HCT116 (cell line): ENCODE measurements around the gene FAM20C. TPM values are rescaled to one million over a fixed set of nuclear protein-coding genes. Genes with fewer than 3 reads are reported as not detected.

ENCODE experiments used
- ATAC-seq: fragments of 200-7000 bp; cut with Tn5 transposase; 2 replicates; pipeline ENCODE4 v1.9.1; 2020; ENCODE audit warnings: mild to moderate bottlenecking, moderate library complexity
- BruUV-seq: library from RNA; stranded (reverse); fragments of 400-500 nt; replicated peaks from 2 replicates; lab custom pipeline; 2021; lab: Mats Ljungman, UMichigan
- CTCF ChIA-PET: fragments of 300-600 bp; sonication (Branson Sonifier 250); formaldehyde crosslinking; loops from one replicate; lab custom pipeline; 2021; ENCODE audit warnings: antibody characterized with exemption; lab: Charles Lee
- POLR2A ChIA-PET: fragments of 300-600, 350-600 bp; sonication (Branson Sonifier 250); formaldehyde crosslinking; loops from one replicate; lab custom pipeline; 2021; ENCODE audit warnings: antibody characterized with exemption; lab: Charles Lee
- RAD21 ChIA-PET, 2 experiments: fragments of 300-600 bp; sonication (Branson Sonifier 250); formaldehyde crosslinking; loops; one replicate each; lab custom pipeline; 2023; ENCODE audit warnings: low total read pairs in 2 of 2; ENCODE audit not compliant: uncharacterized antibody in 2 of 2, unreplicated experiment in 2 of 2, low non-redundant PET in 1 of 2; lab: Charles Lee
- DNase-seq: peaks from one replicate; pipeline ENCODE4 v3.0.0-alpha.2; 2010; ENCODE audit warnings: low read depth, low spot score
- H2AFZ ChIP-seq: fragments of 200-600 bp; shearing (Covaris generic), sonication (generic); 2 replicates; pipeline ENCODE4 v1.6.1; 2017; ENCODE audit warnings: low read depth, mixed run types, mixed read lengths, antibody characterized with exemption, low read length; ENCODE audit not compliant: poor library complexity, severe bottlenecking
- H3K27ac ChIP-seq: 2 replicates; pipeline ENCODE4 v1.5.1; 2012; ENCODE audit warnings: low read depth, low read length
- H3K27me3 ChIP-seq: fragments of 200-600 bp; sonication (generic); 2 replicates; pipeline ENCODE4 v1.6.1; 2016; ENCODE audit warnings: mixed run types, low read length, mixed read lengths; ENCODE audit not compliant: insufficient read depth
- H3K36me3 ChIP-seq, 2 experiments: fragments of 200-500 bp in 1 of 2; fragments of 200-600 bp in 1 of 2; sonication (Bioruptor generic) in 1 of 2; sonication (generic) in 1 of 2; 2 replicates each; pipeline versions ENCODE4 v1.5.1 to v1.6.1; 2014 to 2016; ENCODE audit warnings: low read length in 2 of 2, inconsistent platforms in 1 of 2, mixed read lengths in 1 of 2, mixed run types in 1 of 2; ENCODE audit not compliant: insufficient read depth in 2 of 2, control insufficient read depth in 1 of 2
- H3K4me1 ChIP-seq, 2 experiments: fragments of 200-600 bp in 1 of 2; sonication (generic) in 1 of 2; 2 replicates each; pipeline versions ENCODE4 v1.5.1 to v1.6.1; 2012 to 2017; ENCODE audit warnings: low read length in 2 of 2, inconsistent platforms in 1 of 2, mild to moderate bottlenecking in 1 of 2, mixed read lengths in 1 of 2, mixed run types in 1 of 2, moderate library complexity in 1 of 2; ENCODE audit not compliant: insufficient read depth in 2 of 2, control insufficient read depth in 1 of 2
- H3K4me2 ChIP-seq: fragments of 200-600 bp; sonication (generic); 2 replicates; pipeline ENCODE4 v1.6.1; 2017; ENCODE audit warnings: mixed run types, low read length, mixed read lengths
- H3K4me3 ChIP-seq, 2 experiments: fragments of 200-600 bp in 1 of 2; sonication (generic) in 1 of 2; replicated peaks in 1 of 2; 2 replicates each; pipeline ENCODE4 v1.5.1; 2011 to 2016; ENCODE audit warnings: low read length in 2 of 2, control low read depth in 1 of 2, low read depth in 1 of 2, mild to moderate bottlenecking in 1 of 2, mixed read lengths in 1 of 2, mixed run types in 1 of 2
- H3K79me2 ChIP-seq: fragments of 200-600 bp; sonication (generic); 2 replicates; pipeline ENCODE4 v1.6.1; 2017; ENCODE audit warnings: mild to moderate bottlenecking, mixed run types, low read length, moderate library complexity, mixed read lengths; ENCODE audit not compliant: insufficient read depth
- H3K9ac ChIP-seq: fragments of 200-600 bp; sonication (generic); 2 replicates; pipeline ENCODE4 v1.6.1; 2016; ENCODE audit warnings: low read length, mixed read lengths
- H3K9me2 ChIP-seq: fragments of 200-600 bp; sonication (generic), shearing (Covaris generic); 2 replicates; pipeline ENCODE4 v1.6.1; 2017; ENCODE audit warnings: mixed run types, mild to moderate bottlenecking, moderate library complexity; ENCODE audit not compliant: insufficient read depth
- H3K9me3 ChIP-seq, 2 experiments: fragments of 200-500 bp in 1 of 2; fragments of 200-600 bp in 1 of 2; sonication (Bioruptor generic) in 1 of 2; sonication (generic) in 1 of 2; 2 replicates each; pipeline ENCODE4 v1.6.1; 2014 to 2017; ENCODE audit warnings: low read length in 2 of 2, mixed read lengths in 2 of 2, inconsistent platforms in 1 of 2, low read depth in 1 of 2, mild to moderate bottlenecking in 1 of 2, mixed run types in 1 of 2, moderate library complexity in 1 of 2; ENCODE audit not compliant: control insufficient read depth in 1 of 2, insufficient read depth in 1 of 2
- H4K20me1 ChIP-seq: fragments of 200-600 bp; sonication (generic), shearing (Covaris generic); 2 replicates; pipeline ENCODE4 v1.6.1; 2017; ENCODE audit warnings: mixed run types, mild to moderate bottlenecking, moderate library complexity; ENCODE audit not compliant: insufficient read depth
- ATF3 ChIP-seq: IDR thresholded peaks from 2 replicates; pipeline ENCODE4 v1.6.1; 2012
- CEBPB ChIP-seq: IDR thresholded peaks from 2 replicates; pipeline ENCODE4 v1.6.1; 2012; ENCODE audit warnings: low read depth
- CTCF ChIP-seq, 3 experiments: fragments of 200-600 bp in 1 of 3; sonication (generic) in 1 of 3; IDR thresholded peaks in 2 of 3; conservative IDR thresholded peaks in 1 of 3; 2 replicates each; pipeline ENCODE4 v1.5.1; 2012 to 2017; ENCODE audit warnings: low read depth in 2 of 3, low read length in 2 of 3, antibody characterized with exemption in 1 of 3, borderline replicate concordance in 1 of 3, control low read depth in 1 of 3, mild to moderate bottlenecking in 1 of 3, mixed read lengths in 1 of 3, mixed run types in 1 of 3, moderate library complexity in 1 of 3; ENCODE audit not compliant: insufficient read depth in 1 of 3
- ELF1 ChIP-seq: IDR thresholded peaks from 2 replicates; pipeline ENCODE4 v1.6.1; 2012; ENCODE audit warnings: low read depth, borderline replicate concordance
- EZH2phosphoT487 ChIP-seq: fragments of 200-600 bp; IDR thresholded peaks from 2 replicates; pipeline ENCODE4 v1.6.1; 2018; ENCODE audit warnings: antibody characterized with exemption, borderline replicate concordance
- FOSL1 ChIP-seq: IDR thresholded peaks from 2 replicates; pipeline ENCODE4 v1.6.1; 2012; ENCODE audit warnings: low read depth
- JUND ChIP-seq: IDR thresholded peaks from 2 replicates; pipeline ENCODE4 v1.6.1; 2012
- POLR2AphosphoS5 ChIP-seq: IDR thresholded peaks from 2 replicates; pipeline ENCODE4 v1.6.1; 2011; ENCODE audit warnings: mild to moderate bottlenecking, low read depth, low read length, moderate library complexity
- RAD21 ChIP-seq: IDR thresholded peaks from 2 replicates; pipeline ENCODE4 v1.6.1; 2012; ENCODE audit warnings: low read depth, mild to moderate bottlenecking
- SIN3A ChIP-seq: IDR thresholded peaks from 2 replicates; pipeline ENCODE4 v1.6.1; 2012; ENCODE audit warnings: low read depth
- YY1 ChIP-seq: IDR thresholded peaks from 2 replicates; pipeline ENCODE4 v1.6.1; 2011; ENCODE audit warnings: low read length, low read depth, moderate library complexity, mild to moderate bottlenecking; ENCODE audit not compliant: insufficient replicate concordance; ENCODE audit errors: extremely low read depth
- ZFX ChIP-seq: fragments of 450-650 bp; IDR thresholded peaks from 2 replicates; pipeline ENCODE4 v1.6.1; 2017
- intact Hi-C: fragments of 100-400 bp; cut with micrococcal nuclease; formaldehyde crosslinking; loops from 2 replicates; pipeline ENCODE4 v1.10.0; 2022
- total RNA-seq: library from RNA; stranded (reverse); gene quantifications from one replicate; pipeline ENCODE4 v1.2.1, GENCODE V29; 2021; ENCODE audit not compliant: unreplicated experiment

Gene FAM20C
- total RNA-seq, 1 experiment from 2014 or later = 27.1 TPM

GRCh38 chr7:305410-306151 is 113.2 kb downstream of the FAM20C start:
- no peak for DNase-seq

More at GRCh38 chr7:305410-306151, 113.2 kb downstream of the FAM20C start:
- H3K4me1 ChIP-seq = no peaks in the 10 kb centered on the region
- ChIA-PET RAD21 (no interaction called here), POLR2A (no interaction called here), CTCF (no interaction called here)
- no peak overlapping the region for H3K4me2 ChIP-seq
- H2AFZ ChIP-seq = no peak overlapping the region
- no peaks in the 10 kb centered on the region for H3K9me2 ChIP-seq
- ATAC-seq = no peak
- H3K79me2 ChIP-seq = no peaks in the 10 kb centered on the region
- H3K27ac ChIP-seq = no peak overlapping the region
- no peak overlapping the region for H3K4me3 ChIP-seq
- H3K9ac ChIP-seq = no peak overlapping the region
- H3K27me3 ChIP-seq = no peaks in the 10 kb centered on the region
- peaks cover 0 to 3% of the 10 kb centered on the region in 2 experiments; a peak in 2 of 4 replicates for H3K9me3 ChIP-seq
- H4K20me1 ChIP-seq = no peaks in the 10 kb centered on the region
- no peak for TF ChIP-seq YY1
- TF ChIP-seq POLR2AphosphoS5 = no peak
- no peak for TF ChIP-seq CEBPB
- no peak for TF ChIP-seq RAD21
- no peak for TF ChIP-seq ELF1
- no peak for TF ChIP-seq SIN3A
- TF ChIP-seq EZH2phosphoT487 = no peak
- no peak for TF ChIP-seq JUND
- no peak for TF ChIP-seq ATF3
- no peak for TF ChIP-seq FOSL1
- TF ChIP-seq ZFX = no peak
- TF ChIP-seq CTCF (IDR thresholded peaks at IDR 0.05 in 2 of 3, conservative IDR thresholded peaks at IDR 0.05 in 1 of 3; ENCODE audit: borderline replicate concordance in 1 of 3, insufficient read depth in 1 of 3, low read depth in 2 of 3, low read length in 2 of 3) = no peak
- H3K36me3 ChIP-seq = no peaks in the 10 kb centered on the region
- no TSS peak for BruUV-seq
- intact Hi-C loops = no loop called here
